Measurements from ENCODE around the gene VPS51. TPM values are rescaled to one million over a fixed set of nuclear protein-coding genes. Genes with fewer than 3 reads are reported as not detected.

The VPS51 gene
- total and polyA plus RNA-seq, 2 experiments from 2014 or later: 45.3 to 450 TPM

- TF ChIP-seq ETS1 (IDR thresholded peaks at IDR 0.05): no peak
Measured at GRCh38 chr11:65116370-65117205, 20.6 kb downstream of the VPS51 start (continued).

GRCh38 chr11:65117206-65118096 is 21.4 kb downstream of the VPS51 start, which contains the start of gene ZNHIT2:
ZNHIT2 (minus strand) TSS chr11:65117701; CDS start chr11:65117653, 48 bp downstream.
- H3K27me3 ChIP-seq (ENCODE audit: insufficient read depth): no peaks in the 10 kb centered on the region
- H3K79me2 ChIP-seq (replicated peaks; ENCODE audit: insufficient read depth): peaks cover 32% of the 10 kb centered on the region
- peak within 1 kb of the TSS; percentile 98 for H3K27ac Mint-ChIP-seq
- peak; percentile 58 for ATAC-seq
- peak; percentile 99 for DNase-seq (ENCODE audit: low spot score)
- no peak within 1 kb of the TSS for H2AFZ ChIP-seq
- TF ChIP-seq STAT1 (IDR thresholded peaks at IDR 0.05; ENCODE audit: unreplicated experiment): no peak
- TF ChIP-seq CTCF (conservative IDR thresholded peaks at IDR 0.05; ENCODE audit: low read depth in 2 of 2): peak; percentile 87 to 91
- TF ChIP-seq CREB1 (CRISPR knock-in tag; IDR thresholded peaks at IDR 0.05; ENCODE audit: low read depth): peak; percentile 90
- TF ChIP-seq NANOG (IDR thresholded peaks at IDR 0.05; ENCODE audit: borderline replicate concordance): no peak
- TF ChIP-seq POLR2AphosphoS5 (IDR thresholded peaks at IDR 0.05; ENCODE audit: low read depth): peak; percentile 43
- TF ChIP-seq ETS1 (IDR thresholded peaks at IDR 0.05): peak; percentile 71; the same call in 1 of the 2 replicates
- peaks cover 38% of the 10 kb centered on the region for H3F3A ChIP-seq (replicated peaks; ENCODE audit: low read depth)
- peak within 1 kb of the TSS; percentile 82 for H3K4me3 ChIP-seq
- no peaks in the 10 kb centered on the region; the same call in 1 of the 3 replicates for H3K9me3 Mint-ChIP-seq
- H3K4me3 Mint-ChIP-seq: peak within 1 kb of the TSS; percentile 92
- H3K4me2 ChIP-seq: peak within 1 kb of the TSS; percentile 92
- H4K20me1 ChIP-seq (replicated peaks; ENCODE audit: insufficient read depth): peaks cover 12% of the 10 kb centered on the region
- H3K27ac ChIP-seq (ENCODE audit: low read depth): peak within 1 kb of the TSS; percentile 85
- peaks cover 46% of the 10 kb centered on the region for H3K27me3 Mint-ChIP-seq (ENCODE audit: insufficient read depth, low read depth, poor library complexity)
- peaks cover 18% of the 10 kb centered on the region for H3K36me3 ChIP-seq (ENCODE audit: insufficient read depth)
- H3K9me2 ChIP-seq (ENCODE audit: insufficient read depth): no peaks in the 10 kb centered on the region
- peaks cover 68% of the 10 kb centered on the region for H3K36me3 Mint-ChIP-seq (ENCODE audit: low read depth)
- peaks cover 12% of the 10 kb centered on the region for H3K4me1 ChIP-seq (ENCODE audit: insufficient read depth)
- peaks cover 30% of the 10 kb centered on the region for H3K4me1 Mint-ChIP-seq
